ENCODE measurements around the gene BMPR1A.

The BMPR1A gene

DNA sequence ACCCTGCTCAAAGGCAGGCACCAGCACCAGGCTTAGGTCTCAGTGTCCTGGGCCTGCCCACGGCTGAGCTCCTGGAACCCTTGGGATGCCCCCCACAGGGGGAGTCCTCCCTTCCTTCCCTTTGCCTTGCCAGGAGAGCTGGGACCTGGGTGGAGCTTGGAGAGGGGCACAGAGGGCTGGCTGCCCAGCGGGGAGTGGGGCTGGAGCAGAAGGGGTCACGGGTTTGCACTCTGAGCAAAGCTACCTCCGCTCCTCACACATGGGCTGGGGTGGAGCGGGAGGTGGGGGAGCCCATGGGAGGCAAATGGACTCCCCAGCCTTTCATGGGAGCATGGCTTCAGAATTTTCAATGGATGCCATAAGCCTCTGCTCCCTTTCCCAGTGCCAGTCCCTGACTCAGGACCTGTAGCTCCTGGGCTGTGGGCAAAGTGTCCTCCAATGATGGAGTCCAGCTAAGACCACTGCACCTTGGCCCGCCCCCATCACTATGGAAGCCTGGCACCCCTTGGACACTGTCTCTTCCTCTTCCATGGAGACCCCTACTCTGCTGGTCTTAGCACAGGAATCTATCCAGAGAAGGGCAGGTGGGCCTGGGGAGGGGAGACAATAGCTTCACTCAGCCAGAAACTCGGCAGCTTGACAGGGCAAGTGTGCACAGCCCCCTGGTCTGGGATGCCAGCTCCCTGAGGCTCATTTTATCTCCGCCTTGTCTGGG lies 48.2 kb upstream of the BMPR1A start:
- TF ChIP-seq, protein P1, sequence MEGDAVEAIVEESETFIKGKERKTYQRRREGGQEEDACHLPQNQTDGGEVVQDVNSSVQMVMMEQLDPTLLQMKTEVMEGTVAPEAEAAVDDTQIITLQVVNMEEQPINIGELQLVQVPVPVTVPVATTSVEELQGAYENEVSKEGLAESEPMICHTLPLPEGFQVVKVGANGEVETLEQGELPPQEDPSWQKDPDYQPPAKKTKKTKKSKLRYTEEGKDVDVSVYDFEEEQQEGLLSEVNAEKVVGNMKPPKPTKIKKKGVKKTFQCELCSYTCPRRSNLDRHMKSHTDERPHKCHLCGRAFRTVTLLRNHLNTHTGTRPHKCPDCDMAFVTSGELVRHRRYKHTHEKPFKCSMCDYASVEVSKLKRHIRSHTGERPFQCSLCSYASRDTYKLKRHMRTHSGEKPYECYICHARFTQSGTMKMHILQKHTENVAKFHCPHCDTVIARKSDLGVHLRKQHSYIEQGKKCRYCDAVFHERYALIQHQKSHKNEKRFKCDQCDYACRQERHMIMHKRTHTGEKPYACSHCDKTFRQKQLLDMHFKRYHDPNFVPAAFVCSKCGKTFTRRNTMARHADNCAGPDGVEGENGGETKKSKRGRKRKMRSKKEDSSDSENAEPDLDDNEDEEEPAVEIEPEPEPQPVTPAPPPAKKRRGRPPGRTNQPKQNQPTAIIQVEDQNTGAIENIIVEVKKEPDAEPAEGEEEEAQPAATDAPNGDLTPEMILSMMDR (IDR thresholded peaks at IDR 0.05; ENCODE audit: insufficient read depth, low read length), result no peak
- no peak for TF ChIP-seq SPI1 (IDR thresholded peaks at IDR 0.05; ENCODE audit: borderline replicate concordance, low read depth)
- no peak for TF ChIP-seq POLR2AphosphoS5 (IDR thresholded peaks at IDR 0.05; ENCODE audit: low read depth)
- Histone ChIP-seq H3K27ac (replicated peaks) (no peak overlapping the region), H3K27me3 (ENCODE audit: insufficient read depth, poor library complexity, severe bottlenecking) (no peaks in the 10 kb centered on the region), H3K4me3 (replicated peaks; ENCODE audit: insufficient read depth, low read length) (no peak overlapping the region)
- DNase-seq (ENCODE audit: low read depth in 1 of 2, low spot score in 1 of 2), result no peak

DNA sequence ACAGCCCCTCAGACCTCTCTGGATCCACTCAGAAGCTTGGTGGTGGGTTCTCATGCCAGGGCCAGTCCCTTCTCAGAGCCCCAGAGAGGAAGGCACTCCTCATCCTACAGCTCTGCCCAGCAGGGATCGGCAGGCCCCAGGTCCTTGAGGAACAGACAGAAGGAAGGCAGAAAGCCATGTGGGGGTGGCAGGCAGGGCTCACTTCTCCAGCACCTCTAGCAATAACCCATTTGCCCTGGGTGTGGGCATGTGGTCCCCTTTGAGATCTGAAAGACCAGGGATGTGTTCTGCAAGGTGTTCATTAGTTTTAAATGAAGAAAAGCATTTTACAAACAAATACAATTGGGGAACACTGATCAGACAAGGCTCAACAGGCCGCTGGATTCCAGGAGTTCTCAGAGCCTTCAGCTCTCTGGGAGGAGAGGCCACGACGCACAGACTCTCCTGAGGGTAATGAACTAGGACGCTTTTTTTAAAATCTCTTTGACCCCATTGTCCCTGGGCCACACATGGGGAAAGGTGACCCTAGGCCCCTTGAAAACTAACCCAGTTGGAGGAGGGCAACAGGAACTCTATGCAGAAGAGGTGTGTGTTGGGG lies 47.5 kb upstream of the BMPR1A start:
- Histone ChIP-seq H3K4me3 (replicated peaks; ENCODE audit: insufficient read depth, low read length) (no peak overlapping the region), H3K27ac (replicated peaks) (no peak overlapping the region), H3K27me3 (ENCODE audit: insufficient read depth, poor library complexity, severe bottlenecking) (no peaks in the 10 kb centered on the region)
- DNase-seq (ENCODE audit: low read depth in 1 of 2, low spot score in 1 of 2), result no peak
- TF ChIP-seq, protein P2, sequence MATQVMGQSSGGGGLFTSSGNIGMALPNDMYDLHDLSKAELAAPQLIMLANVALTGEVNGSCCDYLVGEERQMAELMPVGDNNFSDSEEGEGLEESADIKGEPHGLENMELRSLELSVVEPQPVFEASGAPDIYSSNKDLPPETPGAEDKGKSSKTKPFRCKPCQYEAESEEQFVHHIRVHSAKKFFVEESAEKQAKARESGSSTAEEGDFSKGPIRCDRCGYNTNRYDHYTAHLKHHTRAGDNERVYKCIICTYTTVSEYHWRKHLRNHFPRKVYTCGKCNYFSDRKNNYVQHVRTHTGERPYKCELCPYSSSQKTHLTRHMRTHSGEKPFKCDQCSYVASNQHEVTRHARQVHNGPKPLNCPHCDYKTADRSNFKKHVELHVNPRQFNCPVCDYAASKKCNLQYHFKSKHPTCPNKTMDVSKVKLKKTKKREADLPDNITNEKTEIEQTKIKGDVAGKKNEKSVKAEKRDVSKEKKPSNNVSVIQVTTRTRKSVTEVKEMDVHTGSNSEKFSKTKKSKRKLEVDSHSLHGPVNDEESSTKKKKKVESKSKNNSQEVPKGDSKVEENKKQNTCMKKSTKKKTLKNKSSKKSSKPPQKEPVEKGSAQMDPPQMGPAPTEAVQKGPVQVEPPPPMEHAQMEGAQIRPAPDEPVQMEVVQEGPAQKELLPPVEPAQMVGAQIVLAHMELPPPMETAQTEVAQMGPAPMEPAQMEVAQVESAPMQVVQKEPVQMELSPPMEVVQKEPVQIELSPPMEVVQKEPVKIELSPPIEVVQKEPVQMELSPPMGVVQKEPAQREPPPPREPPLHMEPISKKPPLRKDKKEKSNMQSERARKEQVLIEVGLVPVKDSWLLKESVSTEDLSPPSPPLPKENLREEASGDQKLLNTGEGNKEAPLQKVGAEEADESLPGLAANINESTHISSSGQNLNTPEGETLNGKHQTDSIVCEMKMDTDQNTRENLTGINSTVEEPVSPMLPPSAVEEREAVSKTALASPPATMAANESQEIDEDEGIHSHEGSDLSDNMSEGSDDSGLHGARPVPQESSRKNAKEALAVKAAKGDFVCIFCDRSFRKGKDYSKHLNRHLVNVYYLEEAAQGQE (IDR thresholded peaks at IDR 0.05; ENCODE audit: insufficient replicate concordance, low read depth), result no peak
- TF ChIP-seq, protein P1 (IDR thresholded peaks at IDR 0.05; ENCODE audit: insufficient read depth, low read length), result no peak
- TF ChIP-seq POLR2AphosphoS5 (IDR thresholded peaks at IDR 0.05; ENCODE audit: low read depth), result no peak
- no peak for TF ChIP-seq GABPA (IDR thresholded peaks at IDR 0.05; ENCODE audit: low read depth)
- no peak for TF ChIP-seq SPI1 (IDR thresholded peaks at IDR 0.05; ENCODE audit: borderline replicate concordance, low read depth)

DNA sequence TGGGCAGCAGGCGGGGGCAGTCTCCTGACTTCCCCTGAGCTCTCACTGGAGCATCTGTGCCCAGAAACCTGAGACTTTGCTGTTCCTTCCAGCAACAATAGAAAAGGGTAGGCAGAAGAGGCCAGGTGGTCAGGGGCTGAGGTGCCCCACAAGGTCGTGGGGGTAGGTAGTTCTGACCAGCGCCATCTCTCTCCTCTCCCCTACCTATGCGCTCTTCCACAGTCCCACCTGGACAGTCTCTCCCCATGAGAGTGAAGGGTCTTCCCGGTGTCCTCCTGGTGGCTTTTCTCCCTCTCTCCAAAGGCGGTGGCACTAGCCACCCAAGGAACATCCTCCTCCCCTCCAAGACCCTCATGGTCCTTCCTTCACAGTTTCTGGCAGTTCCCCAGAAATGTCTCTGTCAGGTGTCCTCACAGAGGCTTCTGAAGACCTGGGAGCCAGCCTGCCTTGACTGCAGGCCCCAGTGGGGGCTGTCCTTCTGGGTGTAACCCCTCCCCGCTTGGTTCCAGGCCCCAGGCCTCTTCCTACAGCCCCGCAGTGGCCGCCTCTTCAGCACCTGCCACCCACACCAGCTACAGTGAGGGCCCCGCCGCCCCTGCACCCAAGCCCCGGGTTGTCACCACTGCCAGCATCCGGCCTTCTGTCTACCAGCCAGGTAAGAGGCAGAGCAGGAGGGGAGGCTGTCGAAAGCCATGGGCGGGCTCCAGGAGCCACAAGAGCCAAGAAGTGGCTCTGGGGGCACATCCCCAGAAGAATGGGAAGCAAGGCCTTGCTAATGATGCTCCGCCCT lies 46.8 kb upstream of the BMPR1A start:
- Histone ChIP-seq H3K4me3 (replicated peaks; ENCODE audit: insufficient read depth, low read length) (no peak overlapping the region), H3K27me3 (ENCODE audit: insufficient read depth, poor library complexity, severe bottlenecking) (no peaks in the 10 kb centered on the region), H3K27ac (replicated peaks) (no peak overlapping the region)
- DNase-seq (ENCODE audit: low read depth in 1 of 2, low spot score in 1 of 2), result no peak
- TF ChIP-seq GABPA (IDR thresholded peaks at IDR 0.05; ENCODE audit: low read depth) (no peak), POLR2AphosphoS5 (IDR thresholded peaks at IDR 0.05; ENCODE audit: low read depth) (no peak), SPI1 (IDR thresholded peaks at IDR 0.05; ENCODE audit: borderline replicate concordance, low read depth) (no peak)
- TF ChIP-seq, protein P1 (IDR thresholded peaks at IDR 0.05; ENCODE audit: insufficient read depth, low read length), result no peak
- TF ChIP-seq, protein P2 (IDR thresholded peaks at IDR 0.05; ENCODE audit: insufficient replicate concordance, low read depth), result no peak
